ENCODE measurements around the gene PBX3.

GRCh38 chr9:125990793-125991220 is 243.6 kb downstream of the PBX3 start:
- TF ChIP-seq SP1 (IDR thresholded peaks at IDR 0.05) (no peak), HDGF (IDR thresholded peaks at IDR 0.05; ENCODE audit: borderline replicate concordance) (no peak), ARNT (IDR thresholded peaks at IDR 0.05) (no peak), ELF4 (IDR thresholded peaks at IDR 0.05) (no peak), BHLHE40 (IDR thresholded peaks at IDR 0.05; ENCODE audit: borderline replicate concordance) (no peak), FOXK2 (IDR thresholded peaks at IDR 0.05) (no peak), PKNOX1 (IDR thresholded peaks at IDR 0.05) (no peak), SUZ12 (IDR thresholded peaks at IDR 0.05) (no peak), TARDBP (IDR thresholded peaks at IDR 0.05) (no peak), FOXA1 (IDR thresholded peaks at IDR 0.05) (no peak), FOXM1 (IDR thresholded peaks at IDR 0.05; ENCODE audit: borderline replicate concordance) (no peak), ZNF384 (IDR thresholded peaks at IDR 0.05) (no peak), L3MBTL2 (conservative IDR thresholded peaks at IDR 0.05) (no peak)
